GM19035 (cell line): ENCODE data around the gene ZNF169.
"Not testable (repeated sequence)": the region's sequence is repeated elsewhere in the genome, so short reads cannot be mapped to it uniquely, and the experiment has no call there.

ENCODE experiments used
- ATAC-seq: cut with Tn5 transposase; IDR thresholded peaks from one replicate; pipeline ENCODE4 v1.9.1; 2021; ENCODE audit not compliant: unreplicated experiment

The ZNF169 gene

GRCh38 chr9:94341703-94342102 is 82.6 kb downstream of the ZNF169 start:
- not testable (repeated sequence) for ATAC-seq

- ATAC-seq, result not testable (repeated sequence)
Measured at GRCh38 chr9:94347451-94347850, 88.4 kb downstream of the ZNF169 start.

- ATAC-seq, result not testable (repeated sequence)
Measured at GRCh38 chr9:94348754-94349153, 89.7 kb downstream of the ZNF169 start.
